ENCODE measurements around the gene MFSD1. TPM values are rescaled to one million over a fixed set of nuclear protein-coding genes. Genes with fewer than 3 reads are reported as not detected.

Gene MFSD1
- total RNA-seq, result 100 to 1,000 TPM in 2 of 4 donors, 10 to 100 TPM in 2; 86.6 to 136 (median 96.2) TPM

GRCh38 chr3:158801696-158802408, at the start of gene MFSD1:
TSS of gene MFSD1 (plus strand) at chr3:158802054. CDS start at chr3:158802153, 99 bp downstream.
- no peaks in the 10 kb centered on the region for H3K36me3 ChIP-seq
- H3K27ac ChIP-seq, result peak within 1 kb of the TSS; percentile 44 to 71 (median 62)
- TF ChIP-seq CTCF (IDR thresholded peaks at IDR 0.05) (peak in 1 of 6 experiments; percentile 24), POLR2A (IDR thresholded peaks at IDR 0.05) (peak in 1 of 2 donors; percentile 84)
- H3K4me1 ChIP-seq, result peaks cover 10 to 16% of the 10 kb centered on the region in 2 donors
- intact Hi-C loops (cut with DNase I), result no loop called here
- DNase-seq, result peak; percentile 95 to 97
- H3K4me3 ChIP-seq (replicated peaks in 1 of 3), result peak within 1 kb of the TSS; percentile 4 to 69 (median 50)
- H3K9me3 ChIP-seq, result no peaks in the 10 kb centered on the region
- no peaks in the 10 kb centered on the region for H3K27me3 ChIP-seq
- WGBS, 2 donors, result 0 to 1% methylated on average over 27 to 29 of the region's 61 CpGs

- no peaks in the 10 kb centered on the region for H3K36me3 ChIP-seq
- no peaks in the 10 kb centered on the region for H3K27me3 ChIP-seq
- intact Hi-C loops (cut with DNase I), result no loop called here
- no peak for TF ChIP-seq CTCF (IDR thresholded peaks at IDR 0.05)
- H3K4me3 ChIP-seq (replicated peaks in 1 of 3), result no peak overlapping the region
- WGBS, 2 donors, result 91 to 99% methylated on average over 5 of the region's 5 CpGs
- no peaks in the 10 kb centered on the region for H3K9me3 ChIP-seq
- H3K4me1 ChIP-seq, result no peaks in the 10 kb centered on the region
- no peak overlapping the region for H3K27ac ChIP-seq
- DNase-seq, result no peak
Observed at GRCh38 chr3:158753854-158754253, 48.0 kb upstream of the MFSD1 start.

- Histone ChIP-seq H3K27me3 (no peaks in the 10 kb centered on the region), H3K27ac (no peak overlapping the region), H3K4me1 (no peaks in the 10 kb centered on the region), H3K9me3 (no peaks in the 10 kb centered on the region), H3K4me3 (replicated peaks in 1 of 3) (no peak overlapping the region), H3K36me3 (no peaks in the 10 kb centered on the region)
- TF ChIP-seq POLR2A (IDR thresholded peaks at IDR 0.05), result no peak
- TF ChIP-seq CTCF (IDR thresholded peaks at IDR 0.05), result no peak
- no peak for DNase-seq
- 80 to 82% methylated on average over 2 of the region's 2 CpGs for WGBS, 2 donors
- intact Hi-C loops (cut with DNase I), result no loop called here
Observed at GRCh38 chr3:158755421-158755820, 46.4 kb upstream of the MFSD1 start.

GRCh38 chr3:158761350-158761749, 40.5 kb upstream of the MFSD1 start:
- Histone ChIP-seq H3K9me3 (no peaks in the 10 kb centered on the region), H3K27ac (no peak overlapping the region), H3K4me3 (replicated peaks in 1 of 3) (no peak overlapping the region), H3K27me3 (no peaks in the 10 kb centered on the region), H3K36me3 (no peaks in the 10 kb centered on the region), H3K4me1 (peaks cover 10 to 24% of the 10 kb centered on the region in 2 donors)
- no peak for DNase-seq
- WGBS, 2 donors, result 82 to 95% methylated on average over 3 of the region's 3 CpGs
- no peak for TF ChIP-seq POLR2A (IDR thresholded peaks at IDR 0.05)
- no peak for TF ChIP-seq CTCF (IDR thresholded peaks at IDR 0.05)
- intact Hi-C loops (cut with DNase I), result no loop called here

- Histone ChIP-seq H3K27me3 (no peaks in the 10 kb centered on the region), H3K4me3 (replicated peaks in 1 of 3) (no peak overlapping the region), H3K27ac (peak overlapping the region; percentile 14 to 45 (median 35)), H3K4me1 (peaks cover 10 to 25% of the 10 kb centered on the region in 2 donors), H3K36me3 (no peaks in the 10 kb centered on the region), H3K9me3 (no peaks in the 10 kb centered on the region)
- 70 to 86% methylated on average over 3 to 4 of the region's 4 CpGs for WGBS, 2 donors
- intact Hi-C loops (cut with DNase I), result no loop called here
- no peak for DNase-seq
- TF ChIP-seq CTCF (IDR thresholded peaks at IDR 0.05) (no peak), POLR2A (IDR thresholded peaks at IDR 0.05) (no peak)
Observed at GRCh38 chr3:158762701-158763100, 39.2 kb upstream of the MFSD1 start.

All from thyroid gland (tissue), 4 donors.